PC-9 (cell line): ENCODE measurements around the gene EPB41L5.

Source experiments
- EZH2 ChIP-seq: fragments of 200-600 bp; sonication (generic); IDR thresholded peaks from 2 replicates; pipeline ENCODE4 v1.8.0; 2017; ENCODE audit warnings: antibody characterized with exemption, low read depth
- TF ChIP-seq, protein P1 (sequence below): fragments of 200-600 bp; sonication (generic); conservative IDR thresholded peaks from 2 replicates; pipeline ENCODE4 v1.6.1; 2017; ENCODE audit warnings: mixed run types, antibody characterized with exemption, mild to moderate bottlenecking, moderate library complexity

DNA sequence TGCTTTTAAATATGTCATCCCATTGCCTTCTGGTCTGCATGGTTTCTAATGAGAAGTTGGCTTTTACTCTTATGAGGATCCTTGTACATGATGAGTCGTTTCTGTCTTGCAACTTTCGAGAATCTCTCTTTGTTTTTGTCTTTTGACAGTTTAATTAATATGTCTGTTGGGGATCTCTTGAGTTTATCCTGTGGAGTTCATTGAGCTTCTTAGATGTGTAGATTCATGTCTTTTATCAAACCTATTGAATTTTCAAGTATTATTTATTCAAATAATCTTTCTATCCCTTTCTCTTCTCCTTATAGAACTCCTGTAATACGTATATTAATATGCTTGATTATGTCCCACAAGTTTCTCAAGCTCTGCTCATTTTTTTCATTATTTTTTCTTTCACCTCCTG lies 142.4 kb downstream of the EPB41L5 start:
- TF ChIP-seq, protein P1, sequence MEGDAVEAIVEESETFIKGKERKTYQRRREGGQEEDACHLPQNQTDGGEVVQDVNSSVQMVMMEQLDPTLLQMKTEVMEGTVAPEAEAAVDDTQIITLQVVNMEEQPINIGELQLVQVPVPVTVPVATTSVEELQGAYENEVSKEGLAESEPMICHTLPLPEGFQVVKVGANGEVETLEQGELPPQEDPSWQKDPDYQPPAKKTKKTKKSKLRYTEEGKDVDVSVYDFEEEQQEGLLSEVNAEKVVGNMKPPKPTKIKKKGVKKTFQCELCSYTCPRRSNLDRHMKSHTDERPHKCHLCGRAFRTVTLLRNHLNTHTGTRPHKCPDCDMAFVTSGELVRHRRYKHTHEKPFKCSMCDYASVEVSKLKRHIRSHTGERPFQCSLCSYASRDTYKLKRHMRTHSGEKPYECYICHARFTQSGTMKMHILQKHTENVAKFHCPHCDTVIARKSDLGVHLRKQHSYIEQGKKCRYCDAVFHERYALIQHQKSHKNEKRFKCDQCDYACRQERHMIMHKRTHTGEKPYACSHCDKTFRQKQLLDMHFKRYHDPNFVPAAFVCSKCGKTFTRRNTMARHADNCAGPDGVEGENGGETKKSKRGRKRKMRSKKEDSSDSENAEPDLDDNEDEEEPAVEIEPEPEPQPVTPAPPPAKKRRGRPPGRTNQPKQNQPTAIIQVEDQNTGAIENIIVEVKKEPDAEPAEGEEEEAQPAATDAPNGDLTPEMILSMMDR: no peak
- TF ChIP-seq EZH2: no peak
